ENCODE results near the gene ZC3H7B.
"Not testable (repeated sequence)": the region's sequence is repeated elsewhere in the genome, so short reads cannot be mapped to it uniquely, and the experiment has no call there.

Gene ZC3H7B

DNA sequence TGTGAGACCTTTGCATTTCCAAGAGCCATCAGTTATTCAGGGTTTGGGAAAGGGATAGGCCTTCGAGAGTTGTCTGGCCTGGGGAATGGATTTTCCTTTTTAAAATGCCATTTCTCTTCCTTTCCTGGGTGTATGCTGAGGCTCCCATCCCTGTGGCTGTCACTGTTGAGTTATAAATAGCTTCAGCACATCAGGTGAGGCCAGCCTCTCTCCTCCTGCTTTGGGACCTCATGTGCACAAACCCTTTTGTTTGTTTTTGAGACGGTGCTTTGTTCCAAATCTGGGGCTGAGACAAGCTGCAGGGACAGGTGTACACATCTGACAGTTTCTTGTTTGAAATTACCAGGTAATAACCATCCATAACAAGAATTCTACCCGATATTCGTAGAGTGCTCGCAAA, 81.8 kb downstream of the ZC3H7B start:
- DNase-seq (ENCODE audit: low spot score) = no peak

DNA sequence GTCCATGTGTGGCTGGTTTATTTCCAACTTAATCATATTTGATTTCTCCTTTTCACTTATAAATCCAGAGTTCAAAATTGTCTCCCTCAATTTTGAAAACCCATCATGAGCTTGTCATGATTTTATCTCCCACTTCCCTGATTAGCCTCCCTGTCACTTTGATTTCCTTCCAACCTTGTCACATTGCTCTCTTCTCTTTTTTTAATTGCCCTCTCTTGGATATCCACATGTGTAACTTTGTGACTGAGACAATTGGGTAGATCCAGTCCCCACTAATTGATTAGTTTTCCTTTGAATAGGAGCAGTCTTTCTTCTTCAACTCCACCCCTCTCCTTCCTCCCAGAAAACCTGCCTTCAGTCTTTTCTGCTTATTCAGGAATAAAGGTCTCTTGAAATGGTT, 82.8 kb downstream of the ZC3H7B start:
- DNase-seq (ENCODE audit: low spot score) = no peak

DNA sequence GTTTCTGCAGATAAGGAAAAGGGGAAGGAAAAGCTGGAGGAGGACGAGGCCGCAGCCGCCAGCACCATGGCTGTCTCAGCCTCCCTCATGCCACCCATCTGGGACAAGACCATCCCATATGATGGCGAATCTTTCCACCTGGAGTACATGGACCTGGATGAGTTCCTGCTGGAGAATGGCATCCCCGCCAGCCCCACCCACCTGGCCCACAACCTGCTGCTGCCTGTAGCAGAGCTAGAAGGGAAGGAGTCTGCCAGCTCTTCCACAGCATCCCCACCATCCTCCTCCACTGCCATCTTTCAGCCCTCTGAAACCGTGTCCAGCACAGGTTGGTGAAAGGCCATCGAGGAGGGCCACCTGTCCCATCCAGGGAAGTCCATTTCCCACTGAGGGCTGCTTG, 86.0 kb downstream of the ZC3H7B start:
- no peak for DNase-seq (ENCODE audit: low spot score)

DNA sequence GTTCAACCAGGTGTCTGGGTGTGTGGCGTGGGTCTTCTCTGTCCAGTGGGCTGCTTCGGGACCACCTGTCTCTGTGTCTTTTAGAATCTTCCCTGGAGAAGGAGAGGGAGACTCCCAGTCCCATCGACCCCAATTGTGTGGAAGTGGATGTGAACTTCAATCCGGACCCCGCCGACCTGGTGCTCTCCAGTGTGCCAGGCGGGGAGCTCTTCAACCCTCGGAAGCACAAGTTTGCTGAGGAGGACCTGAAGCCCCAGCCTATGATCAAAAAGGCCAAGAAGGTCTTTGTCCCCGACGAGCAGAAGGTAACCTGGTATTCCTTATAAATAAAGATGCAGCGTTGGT, 92.7 kb downstream of the ZC3H7B start:
- DNase-seq (ENCODE audit: low spot score) = no peak

DNA sequence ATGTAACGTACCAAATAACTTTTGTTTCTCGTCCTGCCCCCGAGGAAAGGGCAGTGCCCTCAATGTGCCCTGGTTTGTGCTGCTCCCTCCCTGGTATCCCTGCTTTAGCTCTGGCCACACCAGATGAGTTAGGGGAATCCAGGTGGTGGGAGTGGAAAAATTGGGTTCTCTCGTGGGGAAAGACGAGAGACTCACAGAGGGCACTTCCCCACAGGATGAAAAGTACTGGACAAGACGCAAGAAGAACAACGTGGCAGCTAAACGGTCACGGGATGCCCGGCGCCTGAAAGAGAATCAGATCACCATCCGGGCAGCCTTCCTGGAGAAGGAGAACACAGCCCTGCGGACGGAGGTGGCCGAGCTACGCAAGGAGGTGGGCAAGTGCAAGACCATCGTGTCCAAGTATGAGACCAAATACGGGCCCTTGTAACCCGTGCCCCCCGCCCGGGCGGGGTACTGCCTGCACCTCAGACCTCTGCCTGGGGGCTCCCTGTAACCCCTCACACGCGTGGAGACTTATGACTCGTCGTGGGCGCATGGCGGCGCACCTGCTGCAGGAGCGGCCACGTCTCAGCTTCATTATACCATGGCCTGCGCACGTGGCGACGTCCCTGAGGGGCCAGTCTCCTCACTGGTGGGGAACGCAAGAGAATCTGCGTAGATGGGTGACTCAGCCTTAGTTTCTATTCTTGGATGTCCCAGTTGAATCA, 94.4 kb downstream of the ZC3H7B start:
- no peak for DNase-seq (ENCODE audit: low spot score)

DNA sequence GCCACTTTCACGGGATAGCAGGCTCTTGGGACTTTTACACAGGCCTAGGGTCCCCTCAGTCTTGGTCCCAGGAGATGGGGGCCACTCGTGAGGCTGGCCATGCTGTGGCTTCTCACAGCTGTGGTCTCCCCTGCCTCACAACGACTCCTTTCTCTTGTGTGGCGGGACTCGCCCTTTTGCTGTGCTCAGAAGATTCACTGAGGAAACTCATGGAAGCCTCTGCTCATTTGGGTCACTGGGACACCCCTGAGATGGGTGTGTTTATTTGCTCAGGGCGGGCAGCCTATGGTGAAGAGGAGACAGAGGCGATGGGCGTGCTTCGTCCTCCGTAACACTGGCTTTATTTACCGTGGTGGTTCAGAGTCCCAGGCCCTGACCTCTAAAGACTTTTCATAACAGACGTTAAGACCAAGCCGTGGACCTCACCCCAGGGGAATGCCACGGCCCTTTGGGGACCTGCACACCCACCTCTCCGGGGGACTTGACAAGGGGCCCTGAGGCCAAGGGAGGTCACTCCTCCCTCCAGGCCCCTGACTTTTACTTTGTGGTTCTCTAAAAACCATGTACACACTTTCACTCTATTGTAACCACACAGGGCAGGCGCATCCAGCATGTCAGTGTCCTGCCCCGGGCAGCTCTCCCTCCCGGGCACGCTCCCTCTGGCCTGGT, 96.0 kb downstream of the ZC3H7B start:
- no peak for DNase-seq (ENCODE audit: low spot score)

GRCh38 chr22:41398921-41399320, 97.6 kb downstream of the ZC3H7B start:
- DNase-seq (ENCODE audit: low spot score) = no peak

GRCh38 chr22:41401781-41402648, 100.7 kb downstream of the ZC3H7B start:
- DNase-seq (ENCODE audit: low spot score) = peak; percentile 73

- not testable (repeated sequence) for DNase-seq (ENCODE audit: low spot score)
These were observed 101.5 kb downstream of the ZC3H7B start for GRCh38 chr22:41402851-41403250.

DNA sequence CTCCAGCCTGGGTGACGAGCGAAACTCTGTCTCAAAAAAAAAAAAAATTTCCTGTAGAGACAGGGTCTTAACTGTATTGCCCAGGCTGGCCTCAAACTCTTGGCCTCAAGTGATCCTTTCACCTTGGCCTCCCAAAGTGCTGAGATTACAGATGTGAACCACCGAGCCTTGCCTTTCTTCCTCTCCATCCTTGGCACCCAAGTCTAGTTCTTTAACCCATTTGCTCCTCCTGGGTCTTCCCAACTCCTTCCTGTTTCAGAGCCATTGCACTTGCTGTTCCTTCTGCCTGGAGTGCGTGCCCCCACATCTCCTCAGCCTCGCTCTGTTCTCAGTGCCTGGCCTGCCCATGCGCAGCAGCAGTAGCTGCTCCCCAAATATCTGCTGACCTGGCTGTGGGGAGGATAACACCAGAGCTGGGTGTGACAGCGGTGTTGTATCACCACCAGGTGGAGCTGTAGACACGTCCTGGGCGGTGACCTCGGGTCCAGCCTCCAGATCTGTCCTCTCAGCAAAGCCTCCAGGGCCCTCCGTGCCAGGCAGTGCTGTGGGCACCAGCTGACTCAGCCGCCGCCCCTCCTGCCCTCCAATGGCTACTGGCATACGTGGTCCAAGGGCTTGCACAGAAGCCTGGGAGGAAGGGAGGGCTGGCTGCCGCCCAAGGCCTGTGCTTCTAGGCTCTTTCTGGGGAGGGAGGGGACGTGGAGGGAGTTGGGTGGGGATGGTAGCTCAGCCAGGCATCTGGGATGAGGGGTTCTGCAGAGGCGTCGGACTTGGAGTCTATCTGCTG, 102.4 kb downstream of the ZC3H7B start:
- peak; percentile 85 for DNase-seq (ENCODE audit: low spot score)

DNA sequence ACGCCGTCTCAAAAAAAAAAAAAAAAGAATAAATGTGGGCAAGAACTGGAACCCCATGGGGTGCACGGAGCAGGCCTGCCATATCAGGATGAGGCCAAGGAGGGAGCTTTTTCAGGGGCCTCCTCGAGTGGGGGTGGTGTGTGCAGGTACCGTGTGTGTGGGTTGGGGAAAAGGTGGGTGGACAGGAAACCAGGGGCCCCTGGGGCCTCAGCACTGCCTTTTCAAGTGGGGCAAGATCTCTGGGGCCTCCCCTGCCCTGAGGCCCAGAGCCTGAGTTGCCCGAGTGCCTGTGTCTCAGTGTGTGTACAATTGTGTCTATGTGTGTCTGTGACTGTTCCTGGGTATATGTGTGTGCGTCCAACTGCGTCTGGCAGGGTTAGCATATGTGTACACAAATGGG, 104.3 kb downstream of the ZC3H7B start:
- DNase-seq (ENCODE audit: low spot score) = no peak

GRCh38 chr22:41406410-41406809, 105.1 kb downstream of the ZC3H7B start:
- DNase-seq (ENCODE audit: low spot score) = no peak

DNA sequence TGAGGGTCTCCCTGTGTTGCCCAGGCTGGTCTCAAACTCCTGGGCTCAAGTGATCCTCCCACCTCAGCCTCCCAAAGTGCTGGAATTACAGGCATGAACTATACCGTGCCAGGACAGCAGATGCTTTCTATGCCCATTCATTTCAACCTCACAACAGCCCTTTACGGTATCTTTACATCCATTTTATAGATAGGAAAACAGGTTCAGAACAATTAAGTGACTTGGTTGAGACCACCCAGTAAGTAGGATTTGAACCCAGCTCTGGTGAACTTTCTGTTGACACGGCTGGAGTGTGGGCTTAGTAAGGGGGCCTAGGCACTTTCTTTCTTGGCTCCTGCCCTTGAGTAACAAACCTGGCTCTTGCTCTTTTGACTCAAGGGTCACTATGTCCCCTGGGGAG, 106.1 kb downstream of the ZC3H7B start:
- no peak for DNase-seq (ENCODE audit: low spot score)

DNA sequence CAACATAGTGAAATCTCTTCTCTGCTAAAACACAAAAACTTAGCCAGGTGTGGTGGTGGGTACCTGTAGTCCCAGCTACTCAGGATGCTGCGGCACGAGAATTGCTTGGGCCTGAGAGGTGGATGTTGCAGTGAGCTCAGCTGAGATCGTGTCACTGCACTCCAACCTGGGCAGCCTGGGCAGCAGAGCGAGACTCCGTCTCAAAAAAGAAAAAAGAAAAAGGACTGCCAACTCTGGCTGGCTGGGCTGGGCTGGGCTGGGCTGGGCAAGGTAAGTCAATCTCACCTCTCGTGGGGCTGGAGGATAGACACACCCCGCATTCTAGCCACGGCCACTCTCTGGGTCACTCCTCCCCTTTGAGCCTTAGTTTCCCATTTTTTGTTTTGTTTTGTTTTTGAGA, 107.3 kb downstream of the ZC3H7B start:
- no peak for DNase-seq (ENCODE audit: low spot score)

Data from left forelimb (tissue), 1 donor.